Caco-2 (cell line): Measurements from ENCODE around the gene ZNF653. TPM values are rescaled to one million over a fixed set of nuclear protein-coding genes. Genes with fewer than 3 reads are reported as not detected.
A peak's percentile ranks its signal among the peaks of the same experiment; 100 is the strongest.
"Not testable (repeated sequence)": the region's sequence is repeated elsewhere in the genome, so short reads cannot be mapped to it uniquely, and the experiment has no call there.

Experiments used
- BruUV-seq: library from RNA; stranded (reverse); fragments of 400-500 nt; replicated peaks from 2 replicates; lab custom pipeline; 2021; lab: Mats Ljungman, UMichigan
- CTCF ChIA-PET: fragments of 300-600 bp; sonication (Branson Sonifier 250); formaldehyde crosslinking; loops from one replicate; lab custom pipeline; 2022; ENCODE audit warnings: antibody characterized with exemption; lab: Charles Lee
- POLR2A ChIA-PET: fragments of 300-600 bp; sonication (Branson Sonifier 250); formaldehyde crosslinking; loops from one replicate; lab custom pipeline; 2022; ENCODE audit warnings: antibody characterized with exemption; lab: Charles Lee
- DNase-seq, 2 experiments: peaks; one replicate each; pipeline versions ENCODE4 v3.0.0 to v3.0.0-alpha.2; 2020 to 2022
- H3K27me3 ChIP-seq: replicated peaks from 2 replicates; pipeline ENCODE4 v1.6.0; 2011; ENCODE audit warnings: low read length; ENCODE audit not compliant: control insufficient read depth, insufficient read depth
- H3K36me3 ChIP-seq: 2 replicates; pipeline ENCODE4 v1.5.1; 2011; ENCODE audit warnings: low read length; ENCODE audit not compliant: control insufficient read depth, insufficient read depth
- H3K4me1 ChIP-seq: fragments of 250-450 bp; sonication (Bioruptor Pico); 2 replicates; pipeline ENCODE4 v1.5.1; 2020; ENCODE audit warnings: mild to moderate bottlenecking
- H3K4me3 ChIP-seq: 2 replicates; pipeline ENCODE4 v1.5.1; 2011; ENCODE audit warnings: low read depth, mild to moderate bottlenecking, control low read depth, low read length
- H3K9me3 ChIP-seq: fragments of 250-450 bp; sonication (Bioruptor Pico); 2 replicates; pipeline ENCODE4 v1.5.1; 2020; ENCODE audit warnings: mild to moderate bottlenecking, moderate library complexity
- H3K27ac Mint-ChIP-seq: one replicate; pipeline ENCODE4 v1.8.0; 2022; ENCODE audit warnings: mixed read lengths; ENCODE audit not compliant: unreplicated experiment
- H3K27me3 Mint-ChIP-seq: one replicate; pipeline ENCODE4 v1.8.0; 2022; ENCODE audit warnings: mixed read lengths; ENCODE audit not compliant: insufficient read depth, unreplicated experiment
- H3K36me3 Mint-ChIP-seq: one replicate; pipeline ENCODE4 v1.8.0; 2022; ENCODE audit warnings: mild to moderate bottlenecking, mixed read lengths; ENCODE audit not compliant: insufficient read depth, unreplicated experiment
- H3K4me1 Mint-ChIP-seq: one replicate; pipeline ENCODE4 v1.8.0; 2022; ENCODE audit warnings: low read depth, mixed read lengths; ENCODE audit not compliant: unreplicated experiment
- H3K4me3 Mint-ChIP-seq: one replicate; pipeline ENCODE4 v1.8.0; 2022; ENCODE audit warnings: mild to moderate bottlenecking, moderate library complexity, mixed read lengths; ENCODE audit not compliant: unreplicated experiment
- H3K9me3 Mint-ChIP-seq: one replicate; pipeline ENCODE4 v1.8.0; 2022; ENCODE audit warnings: mixed read lengths; ENCODE audit not compliant: unreplicated experiment
- CTCF ChIP-seq, 2 experiments: fragments of 200-600 bp in 1 of 2; IDR thresholded peaks; 1 replicate in 1 of 2; 2 replicates in 1 of 2; pipeline versions ENCODE4 v1.5.1 to v1.8.0; 2011 to 2022; ENCODE audit warnings: antibody characterized with exemption in 1 of 2, control low read depth in 1 of 2, inconsistent platforms in 1 of 2, low read depth in 1 of 2, low read length in 1 of 2, mild to moderate bottlenecking in 1 of 2, moderate library complexity in 1 of 2; ENCODE audit not compliant: insufficient read depth in 1 of 2, severe bottlenecking in 1 of 2, unreplicated experiment in 1 of 2
- intact Hi-C: fragments of 100-400 bp; cut with micrococcal nuclease; formaldehyde crosslinking; loops from one replicate; pipeline ENCODE4 v1.10.0; 2022; ENCODE audit not compliant: unreplicated experiment
- microRNA-seq: library from miRNA; unstranded; fragments of <30 nt; microRNA quantifications from one replicate; pipeline ENCODE4 v1.2.0, GENCODE V29; 2022
- total RNA-seq: library from RNA; stranded (reverse); gene quantifications from 2 replicates; pipeline ENCODE4 v1.2.3, GENCODE V29; 2022

Gene ZNF653
- total RNA-seq, 1 experiment from 2014 or later: 6.1 TPM

DNA sequence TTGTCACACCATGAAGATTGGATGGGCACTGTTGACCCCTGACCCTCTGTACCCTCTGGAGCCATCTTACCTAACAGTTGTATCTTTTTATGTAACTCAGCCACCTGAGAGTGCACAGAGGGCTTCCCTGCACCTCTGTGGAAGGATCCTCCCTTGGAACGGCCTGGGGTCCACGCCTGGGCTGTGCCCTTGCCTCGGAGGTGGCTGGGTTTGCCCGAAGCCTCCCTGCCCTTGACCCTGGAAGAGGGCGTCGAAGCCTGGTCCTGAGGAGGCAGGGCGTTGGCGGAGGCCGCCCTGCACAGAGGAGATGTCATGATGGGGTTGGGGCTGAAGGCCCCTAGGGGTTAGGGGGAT lies 71.0 kb downstream of the ZNF653 start:
- no peak for TF ChIP-seq CTCF (IDR thresholded peaks at IDR 0.05; ENCODE audit: insufficient read depth in 1 of 2, low read depth in 1 of 2, low read length in 1 of 2, severe bottlenecking in 1 of 2, unreplicated experiment in 1 of 2)
- Mint-ChIP-seq H3K4me3 (peak overlapping the region; percentile 100), H3K9me3 (no peaks in the 10 kb centered on the region), H3K4me1 (no peaks in the 10 kb centered on the region), H3K27me3 (no peaks in the 10 kb centered on the region), H3K27ac (peak overlapping the region; percentile 100), H3K36me3 (peaks cover 43% of the 10 kb centered on the region)
- Histone ChIP-seq H3K27me3 (no peaks in the 10 kb centered on the region), H3K36me3 (peaks cover 4% of the 10 kb centered on the region), H3K9me3 (no peaks in the 10 kb centered on the region), H3K4me3 (peak overlapping the region; percentile 45), H3K4me1 (0 out of 2 replicates have a peak, but pooled peaks cover 3% of the 10 kb centered on the region)
- BruUV-seq: no TSS peak
- intact Hi-C loops: loop anchor here (1.0 kb wide), 2 partner anchors 53 to 88 kb away; partner anchors contain the start of genes CCDC159 and TMEM205
- DNase-seq: no peak
- CTCF ChIA-PET: interaction anchor here (0.6 to 1.4 kb wide), 7 partner anchors 11 to 141 kb away, joined by 3 to 29 read pairs (median 14); partner anchors contain the start of genes EPOR, RGL3 and SWSAP1
- POLR2A ChIA-PET: interaction anchor here (1.0 to 1.8 kb wide), 4 partner anchors 16 to 94 kb away, joined by 4 to 14 read pairs (median 10); partner anchors contain the start of genes ECSIT, RGL3 and SWSAP1

GRCh38 chr19:11433526-11433925 lies 72.1 kb downstream of the ZNF653 start:
- H3K9me3 ChIP-seq, H3K9me3 Mint-ChIP-seq, H3K36me3 ChIP-seq, CTCF ChIA-PET, H3K27me3 Mint-ChIP-seq, H3K4me1 ChIP-seq, H3K4me3 ChIP-seq, H3K4me1 Mint-ChIP-seq, DNase-seq, H3K4me3 Mint-ChIP-seq, intact Hi-C loops, POLR2A ChIA-PET, H3K27ac Mint-ChIP-seq, BruUV-seq, H3K27me3 ChIP-seq: not testable (repeated sequence)
- H3K36me3 Mint-ChIP-seq: peaks cover 38% of the 10 kb centered on the region

Small RNAs within 50 kb of the gene (microRNA-seq; reads per million reads assigned to microRNA genes)
- 21.4 reads per million, percentile 58 among the genes with 10 or more reads in this experiment for gene MIR7974

Other genes starting within 250 kb of the ZNF653 start
- gene DOCK6, start 243.3 kb downstream of the ZNF653 start, total RNA-seq: 84.1 and 94.3 TPM in 2 replicates
- not detected in 2 replicates for gene TSPAN16, start 209.7 kb downstream of the ZNF653 start, total RNA-seq
- 28.0 and 35.2 TPM in 2 replicates for gene RAB3D, start 166.2 kb downstream of the ZNF653 start, total RNA-seq
- gene TMEM205, start 159.6 kb downstream of the ZNF653 start, total RNA-seq: 68.3 and 76.1 TPM in 2 replicates
- gene CCDC159, start 159.3 kb downstream of the ZNF653 start, total RNA-seq: 11.7 and 13.9 TPM in 2 replicates
- 5.6 and 7.4 TPM in 2 replicates for gene PLPPR2, start 150.4 kb downstream of the ZNF653 start, total RNA-seq
- gene SWSAP1, start 131.2 kb downstream of the ZNF653 start, total RNA-seq: 3.7 and 3.9 TPM in 2 replicates
- 6.1 and 7.9 TPM in 2 replicates for gene EPOR, start 121.5 kb downstream of the ZNF653 start, total RNA-seq
- 53.1 and 58.8 TPM in 2 replicates for gene RGL3, start 86.5 kb downstream of the ZNF653 start, total RNA-seq
- not detected in 2 replicates for gene ODAD3, start 70.7 kb downstream of the ZNF653 start, total RNA-seq
- gene PRKCSH, start 70.2 kb downstream of the ZNF653 start, total RNA-seq: 412 and 456 TPM in 2 replicates
- not detected in 2 replicates for gene ELAVL3, start 24.8 kb downstream of the ZNF653 start, total RNA-seq
- gene ECSIT, start 23.3 kb upstream of the ZNF653 start, total RNA-seq: 39.8 and 44.8 TPM in 2 replicates
- gene CNN1, start 33.0 kb upstream of the ZNF653 start, total RNA-seq: 0.54 and 0.84 TPM in 2 replicates
- gene ELOF1, start 53.4 kb upstream of the ZNF653 start, total RNA-seq: 48.5 and 49.4 TPM in 2 replicates
- 0.48 TPM in 1 of 2 replicates, not detected in the other for gene ACP5, start 71.8 kb upstream of the ZNF653 start, total RNA-seq
- gene ZNF627, start 91.6 kb upstream of the ZNF653 start, total RNA-seq: 8.1 and 9.0 TPM in 2 replicates
- gene ZNF823, start 233.1 kb upstream of the ZNF653 start, total RNA-seq: 11.9 and 12.1 TPM in 2 replicates